ENCODE data around the gene CDK3. TPM values are rescaled to one million over a fixed set of nuclear protein-coding genes. Genes with fewer than 3 reads are reported as not detected.

Gene CDK3
- total RNA-seq, 1 experiment from 2014 or later: 8.5 TPM

- TF ChIP-seq EZH2phosphoT487 (IDR thresholded peaks at IDR 0.05; ENCODE audit: borderline replicate concordance, low read length) (no peak), CTCF (conservative IDR thresholded peaks at IDR 0.05; ENCODE audit: low read depth, low read length) (no peak), EZH2 (IDR thresholded peaks at IDR 0.05; ENCODE audit: low read length, unreplicated experiment) (no peak)
- H3K79me2 ChIP-seq (ENCODE audit: low read length): no peaks in the 10 kb centered on the region
- H3K9ac ChIP-seq (ENCODE audit: low read length): no peak overlapping the region; the same call in 1 of the 2 replicates
- DNase-seq: no peak
- no peak overlapping the region for H3K4me3 ChIP-seq (ENCODE audit: low read length)
- ChIA-PET CTCF (no interaction called here), POLR2A (ENCODE audit: unreplicated experiment) (no interaction called here)
- H4K20me1 ChIP-seq (ENCODE audit: low read length): no peaks in the 10 kb centered on the region
- no peak overlapping the region for H3K4me2 ChIP-seq (ENCODE audit: low read length)
- no peak for ATAC-seq
- peak overlapping the region; percentile 97 for H3K27ac ChIP-seq (ENCODE audit: low read length)
- intact Hi-C loops (cut with micrococcal nuclease): no loop called here
- H3K36me3 ChIP-seq (ENCODE audit: low read depth, low read length): 0 out of 2 replicates have a peak, but pooled peaks cover 3% of the 10 kb centered on the region
- no peaks in the 10 kb centered on the region for H3F3A ChIP-seq (ENCODE audit: low read length, unreplicated experiment)
- no TSS peak for BruUV-seq (replicated peaks)
- no peaks in the 10 kb centered on the region for H3K27me3 ChIP-seq (ENCODE audit: low read length)
- no peak overlapping the region for H2AFZ ChIP-seq (ENCODE audit: low read length)
- H3K9me2 ChIP-seq (replicated peaks; ENCODE audit: low read length): no peaks in the 10 kb centered on the region
- peaks cover 32% of the 10 kb centered on the region for H3K4me1 ChIP-seq (ENCODE audit: insufficient read depth, low read length)
- H3K9me3 ChIP-seq (ENCODE audit: low read length): no peaks in the 10 kb centered on the region
Measured at GRCh38 chr17:75995385-75995925, 5.2 kb upstream of the CDK3 start.

- Histone ChIP-seq H4K20me1 (ENCODE audit: low read length) (no peaks in the 10 kb centered on the region), H3K9me2 (replicated peaks; ENCODE audit: low read length) (no peaks in the 10 kb centered on the region), H2AFZ (ENCODE audit: low read length) (peak overlapping the region; percentile 54), H3F3A (ENCODE audit: low read length, unreplicated experiment) (no peaks in the 10 kb centered on the region), H3K4me2 (ENCODE audit: low read length) (peak overlapping the region; percentile 93), H3K9ac (ENCODE audit: low read length) (peak overlapping the region; percentile 85), H3K9me3 (ENCODE audit: low read length) (no peaks in the 10 kb centered on the region), H3K36me3 (ENCODE audit: low read depth, low read length) (no peaks in the 10 kb centered on the region), H3K79me2 (ENCODE audit: low read length) (no peaks in the 10 kb centered on the region), H3K27ac (ENCODE audit: low read length) (peak overlapping the region; percentile 97), H3K4me1 (ENCODE audit: insufficient read depth, low read length) (peaks cover 32% of the 10 kb centered on the region), H3K4me3 (ENCODE audit: low read length) (peak overlapping the region; percentile 61), H3K27me3 (ENCODE audit: low read length) (no peaks in the 10 kb centered on the region)
- CTCF ChIA-PET: interaction anchor here (1.3 kb wide), 1 partner anchor 18 kb away, joined by 3 read pairs; the partner anchor contains the start of genes ACOX1 and TEN1
- TF ChIP-seq CTCF (conservative IDR thresholded peaks at IDR 0.05; ENCODE audit: low read depth, low read length): no peak
- TF ChIP-seq EZH2phosphoT487 (IDR thresholded peaks at IDR 0.05; ENCODE audit: borderline replicate concordance, low read length): no peak
- no peak for TF ChIP-seq EZH2 (IDR thresholded peaks at IDR 0.05; ENCODE audit: low read length, unreplicated experiment)
- intact Hi-C loops (cut with micrococcal nuclease): loop anchor here (2.0 kb wide), 2 partner anchors 56 to 92 kb away; partner anchors contain the start of genes FBF1 and MRPL38
- BruUV-seq (replicated peaks): no TSS peak
- DNase-seq: peak; percentile 90
- POLR2A ChIA-PET (ENCODE audit: unreplicated experiment): interaction anchor here (0.6 to 0.9 kb wide), 3 partner anchors 18 to 115 kb away, joined by 4 to 7 read pairs (median 4); partner anchors contain the start of genes ACOX1 and TEN1
- ATAC-seq: peak; percentile 94
Measured at GRCh38 chr17:75996665-75997590, 3.7 kb upstream of the CDK3 start.

Data from PC-3 (cell line).